H1 (cell line): ENCODE measurements around the gene SMIM32. TPM values are rescaled to one million over a fixed set of nuclear protein-coding genes. Genes with fewer than 3 reads are reported as not detected.

ENCODE experiments used
- CTCF ChIA-PET: fragments of 300-600 bp; sonication (Branson Sonifier 250); formaldehyde crosslinking; loops from one replicate; lab custom pipeline; 2021; ENCODE audit not compliant: partially characterized antibody; lab: Charles Lee
- POLR2A ChIA-PET: fragments of 300-600 bp; sonication (Branson Sonifier 250); formaldehyde crosslinking; loops from one replicate; lab custom pipeline; 2021; ENCODE audit warnings: inconsistent platforms; ENCODE audit not compliant: partially characterized antibody; lab: Charles Lee
- DNase-seq, 2 experiments: peaks; one replicate each; pipeline versions ENCODE4 v3.0.0 to v3.0.0-alpha.2; 2010 to 2022; ENCODE audit warnings: low spot score in 2 of 2, low read depth in 1 of 2, mixed read lengths in 1 of 2
- FAIRE-seq: peaks from 2 replicates; lab custom pipeline; 2011; peaks lifted over from hg19 to GRCh38; lab: Jason Lieb, UNC
- H2AFZ ChIP-seq: 2 replicates; pipeline ENCODE4 v1.8.1; 2012; ENCODE audit warnings: low read length, inconsistent platforms
- H2AK5ac ChIP-seq: 2 replicates; pipeline ENCODE4 v1.6.1; 2013; ENCODE audit warnings: low read depth, low read length
- H2BK120ac ChIP-seq: replicated peaks from 2 replicates; pipeline ENCODE3; 2013; ENCODE audit warnings: low read depth, low read length, inconsistent platforms
- H2BK12ac ChIP-seq: 2 replicates; pipeline ENCODE4 v1.6.1; 2013; ENCODE audit warnings: low read depth, low read length
- H2BK15ac ChIP-seq: 2 replicates; pipeline ENCODE4 v1.6.1; 2013; ENCODE audit warnings: low read length
- H2BK20ac ChIP-seq: 2 replicates; pipeline ENCODE4 v1.6.1; 2013; ENCODE audit warnings: low read length
- H2BK5ac ChIP-seq: 2 replicates; pipeline ENCODE4 v1.6.1; 2013; ENCODE audit warnings: low read depth, low read length
- H3K14ac ChIP-seq: 2 replicates; pipeline ENCODE4 v1.6.1; 2013; ENCODE audit warnings: inconsistent platforms; ENCODE audit not compliant: insufficient read length
- H3K18ac ChIP-seq: 2 replicates; pipeline ENCODE4 v1.6.1; 2013; ENCODE audit warnings: low read length; ENCODE audit errors: extremely low read depth
- H3K23ac ChIP-seq: 2 replicates; pipeline ENCODE4 v1.6.1; 2013; ENCODE audit warnings: inconsistent platforms; ENCODE audit not compliant: insufficient read length
- H3K23me2 ChIP-seq: 2 replicates; pipeline ENCODE4 v1.6.1; 2013; ENCODE audit warnings: low read depth, low read length
- H3K27ac ChIP-seq: 2 replicates; pipeline ENCODE4 v1.6.1; 2011; ENCODE audit warnings: low read depth, low read length, inconsistent platforms
- H3K27me3 ChIP-seq, 4 experiments: replicated peaks in 1 of 4; 1 replicate in 1 of 4; 2 replicates in 3 of 4; pipeline versions ENCODE4 v1.6.1 to v1.8.1; 2011 to 2013; ENCODE audit warnings: low read length in 3 of 4, mild to moderate bottlenecking in 3 of 4, inconsistent platforms in 2 of 4, mixed read lengths in 2 of 4, moderate library complexity in 1 of 4; ENCODE audit not compliant: control insufficient read depth in 3 of 4, insufficient read depth in 3 of 4; ENCODE audit errors: extremely low read depth in 1 of 4
- H3K36me3 ChIP-seq, 4 experiments: 2 replicates each; pipeline versions ENCODE4 v1.6.1 to v1.8.1; 2011 to 2013; ENCODE audit warnings: mild to moderate bottlenecking in 4 of 4, low read length in 3 of 4, moderate library complexity in 2 of 4, control low read depth in 1 of 4, inconsistent platforms in 1 of 4; ENCODE audit not compliant: insufficient read depth in 4 of 4, control insufficient read depth in 2 of 4
- H3K4ac ChIP-seq: replicated peaks from 2 replicates; pipeline ENCODE3; 2013; ENCODE audit warnings: low read length, low read depth, mixed read lengths, inconsistent platforms; ENCODE audit not compliant: insufficient read length
- H3K4me1 ChIP-seq, 4 experiments: replicated peaks in 1 of 4; 1 replicate in 1 of 4; 2 replicates in 3 of 4; pipeline versions ENCODE4 v1.6.1 to v1.8.1; 2011 to 2013; ENCODE audit warnings: low read length in 3 of 4, inconsistent platforms in 2 of 4, mixed read lengths in 1 of 4; ENCODE audit not compliant: insufficient read depth in 4 of 4, control insufficient read depth in 3 of 4
- H3K4me2 ChIP-seq, 2 experiments: 2 replicates each; pipeline versions ENCODE4 v1.6.1 to v1.8.1; 2011 to 2013; ENCODE audit warnings: low read depth in 2 of 2, low read length in 2 of 2, control low read depth in 1 of 2, inconsistent platforms in 1 of 2, mild to moderate bottlenecking in 1 of 2; ENCODE audit not compliant: insufficient read depth in 1 of 2
- H3K4me3 ChIP-seq, 4 experiments: fragments of 200-600, 300-600 bp in 1 of 4; sonication (generic), shearing (Covaris generic), sonication (Bioruptor Twin) in 1 of 4; 2 replicates each; pipeline versions ENCODE4 v1.5.1 to v1.8.1; 2011 to 2016; ENCODE audit warnings: low read length in 4 of 4, low read depth in 3 of 4, control low read depth in 2 of 4, inconsistent platforms in 2 of 4, mild to moderate bottlenecking in 2 of 4, mixed read lengths in 1 of 4, moderate library complexity in 1 of 4; ENCODE audit not compliant: insufficient read depth in 2 of 4; ENCODE audit errors: extremely low read depth in 1 of 4
- H3K56ac ChIP-seq: replicated peaks from 2 replicates; pipeline ENCODE3; 2013; ENCODE audit warnings: low read depth, mild to moderate bottlenecking, mixed read lengths, low read length, inconsistent platforms; ENCODE audit not compliant: insufficient read length
- H3K79me1 ChIP-seq: 2 replicates; pipeline ENCODE4 v1.6.1; 2013; ENCODE audit warnings: low read depth, low read length, control low read depth
- H3K79me2 ChIP-seq, 2 experiments: 2 replicates each; pipeline versions ENCODE4 v1.6.1 to v1.8.1; 2012 to 2013; ENCODE audit warnings: low read length in 2 of 2, mild to moderate bottlenecking in 2 of 2, inconsistent platforms in 1 of 2; ENCODE audit not compliant: insufficient read depth in 2 of 2, control insufficient read depth in 1 of 2
- H3K9ac ChIP-seq, 4 experiments: replicated peaks in 1 of 4; 1 replicate in 1 of 4; 2 replicates in 3 of 4; pipeline versions ENCODE4 v1.6.1 to v1.8.1; 2011 to 2013; ENCODE audit warnings: low read depth in 3 of 4, low read length in 3 of 4, control low read depth in 2 of 4, mild to moderate bottlenecking in 2 of 4, moderate library complexity in 2 of 4, inconsistent platforms in 1 of 4; ENCODE audit errors: extremely low read depth in 1 of 4
- H3K9me3 ChIP-seq, 2 experiments: 2 replicates each; pipeline versions ENCODE4 v1.6.1 to v1.8.1; 2012 to 2013; ENCODE audit warnings: mild to moderate bottlenecking in 2 of 2, moderate library complexity in 2 of 2, control low read depth in 1 of 2, inconsistent platforms in 1 of 2, low read depth in 1 of 2, low read length in 1 of 2, mixed read lengths in 1 of 2; ENCODE audit not compliant: insufficient read depth in 2 of 2
- H4K20me1 ChIP-seq, 2 experiments: replicated peaks in 1 of 2; 2 replicates each; pipeline versions ENCODE3 to v1.8.1; 2011 to 2013; ENCODE audit warnings: inconsistent platforms in 2 of 2, low read length in 2 of 2, mild to moderate bottlenecking in 1 of 2; ENCODE audit not compliant: insufficient read depth in 2 of 2, control insufficient read depth in 1 of 2
- H4K5ac ChIP-seq: 2 replicates; pipeline ENCODE4 v1.6.1; 2013; ENCODE audit warnings: low read length, low read depth, mixed read lengths, inconsistent platforms; ENCODE audit not compliant: insufficient read length
- H4K8ac ChIP-seq: 2 replicates; pipeline ENCODE4 v1.8.0; 2013; ENCODE audit warnings: mild to moderate bottlenecking, moderate library complexity, low read length, inconsistent platforms; ENCODE audit not compliant: insufficient read depth; ENCODE audit errors: extremely low read depth
- H4K91ac ChIP-seq: replicated peaks from 2 replicates; pipeline ENCODE3; 2013; ENCODE audit warnings: low read length, mixed read lengths, inconsistent platforms; ENCODE audit not compliant: insufficient read length
- CHD2 ChIP-seq: IDR thresholded peaks from 2 replicates; pipeline ENCODE4 v1.6.1; 2012; ENCODE audit warnings: low read length, improper control_type of control experiment
- NRF1 ChIP-seq: IDR thresholded peaks from 2 replicates; pipeline ENCODE4 v1.6.1; 2011; ENCODE audit warnings: mild to moderate bottlenecking, low read depth, low read length, improper control_type of control experiment
- POLR2A ChIP-seq, 2 experiments: IDR thresholded peaks; 1 replicate in 1 of 2; 2 replicates in 1 of 2; pipeline ENCODE4 v1.6.1; 2011; ENCODE audit warnings: low read depth in 2 of 2, low read length in 2 of 2, mild to moderate bottlenecking in 2 of 2; ENCODE audit errors: control extremely low read depth in 1 of 2
- SIN3A ChIP-seq, 2 experiments: IDR thresholded peaks in 1 of 2; conservative IDR thresholded peaks in 1 of 2; 2 replicates each; pipeline ENCODE4 v1.6.1; 2011 to 2012; ENCODE audit warnings: low read length in 2 of 2, improper control_type of control experiment in 1 of 2, low read depth in 1 of 2, mild to moderate bottlenecking in 1 of 2
- SP4 ChIP-seq: IDR thresholded peaks from 2 replicates; pipeline ENCODE4 v1.6.1; 2012; ENCODE audit warnings: low read length, inconsistent platforms
- WGBS, 2 experiments: shearing (Covaris generic) in 1 of 2; methylation state at CpG; one replicate each; pipeline versions ENCODE4 v1.1.6 to v1.1.7; 2013 to 2015; ENCODE audit warnings: low lambda C conversion rate in 2 of 2, mixed read lengths in 2 of 2, inconsistent platforms in 1 of 2, low coverage in 1 of 2, missing lambda C conversion rate in 1 of 2; ENCODE audit not compliant: insufficient replicate concordance in 2 of 2, insufficient coverage in 1 of 2, insufficient read length in 1 of 2; ENCODE audit errors: extremely low coverage in 1 of 2, missing lambda C conversion rate in 1 of 2; 5-methylcytosine and 5-hydroxymethylcytosine counted together
- polyA plus RNA-seq, 7 experiments: library from polyadenylated mRNA; depleted of rRNA in 3 of 7; stranded (reverse) in 5 of 7; unstranded in 2 of 7; fragments of >200 nt in 5 of 7; fragments of 200-250 nt in 2 of 7; gene quantifications; 1 replicate in 5 of 7; 2 replicates in 1 of 7; 4 replicates in 1 of 7; pipeline versions ENCODE4 v1.2.1 to v1.2.3, GENCODE V29; 2011 to 2013; ENCODE audit warnings: missing spikeins in 2 of 7, mixed read lengths in 2 of 7
- total RNA-seq: library from RNA; stranded (reverse); fragmentation: NEBNext Ultra II Directional; extraction: Animal tissue kit (Norgen Biotek cat#: 25700); gene quantifications from 2 replicates; pipeline ENCODE4 v1.2.1, GENCODE V29; 2021

SMIM32 gene
- total and polyA plus RNA-seq, 2 of the 8 experiments (the other 6 are each of a cell fraction or from before 2014, with no cell fraction given) = 0.09 to 0.22 TPM

DNA sequence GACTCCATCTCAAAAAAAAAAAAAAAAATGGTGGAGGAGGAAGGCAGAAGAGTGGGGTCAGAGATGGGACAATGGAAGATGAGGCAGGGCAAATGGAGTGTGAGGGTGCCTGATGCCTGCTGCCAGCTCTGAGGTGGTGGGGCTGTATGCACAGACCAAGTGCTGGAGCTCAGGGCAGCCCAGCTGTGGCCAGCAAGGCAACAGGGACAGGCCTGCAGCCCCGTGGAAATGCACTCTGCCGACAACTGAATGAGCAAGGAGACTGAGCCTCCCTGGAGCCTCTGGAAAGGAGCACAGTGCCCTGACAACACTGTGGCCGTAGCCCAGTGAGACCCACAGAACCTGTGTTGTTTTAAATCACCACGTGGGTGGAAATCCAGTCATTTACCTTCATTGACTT, 22.9 kb upstream of the SMIM32 start:
- H3K36me3 ChIP-seq = no peaks in the 10 kb centered on the region
- no peak overlapping the region for H3K56ac ChIP-seq
- WGBS, 2 experiments = 91% methylated on average over 4 of the region's 4 CpGs; no CpG with 5 or more reads in 1 of the 2 experiments
- H3K14ac ChIP-seq = no peak overlapping the region
- no peak overlapping the region for H3K18ac ChIP-seq
- no peaks in the 10 kb centered on the region for H3K23me2 ChIP-seq
- DNase-seq = no peak
- no peak overlapping the region for H3K4ac ChIP-seq
- no peak overlapping the region for H2BK120ac ChIP-seq
- no peak overlapping the region for H4K91ac ChIP-seq
- TF ChIP-seq SP4 (no peak), CHD2 (no peak), SIN3A (conservative IDR thresholded peaks at IDR 0.05 in 1 of 2, IDR thresholded peaks at IDR 0.05 in 1 of 2; ENCODE audit: low read depth in 1 of 2, low read length in 2 of 2) (no peak), NRF1 (no peak), POLR2A (IDR thresholded peaks at IDR 0.05; ENCODE audit: control extremely low read depth in 1 of 2, low read depth in 2 of 2, low read length in 2 of 2) (no peak)
- TF ChIP-seq, all 59 proteins: peak for 0
- Histone ChIP-seq H3K4me3 (no peak overlapping the region), H2AFZ (no peak overlapping the region), H3K9ac (no peak overlapping the region), H3K23ac (no peak overlapping the region), H2BK20ac (no peak overlapping the region), H3K4me1 (peaks cover 2 to 4% (median 3%) of the 10 kb centered on the region in 4 experiments; a peak in 3 of 7 replicates), H2AK5ac (no peak overlapping the region), H2BK5ac (no peak overlapping the region), H3K79me1 (no peaks in the 10 kb centered on the region), H3K79me2 (no peaks in the 10 kb centered on the region), H3K27me3 (peaks cover 0 to 4% (median 0%) of the 10 kb centered on the region in 4 experiments; a peak in 2 of 7 replicates), H4K8ac (no peak overlapping the region), H4K5ac (no peak overlapping the region), H3K9me3 (peaks cover 2 to 8% of the 10 kb centered on the region in 2 experiments), H3K27ac (no peak overlapping the region), H2BK12ac (no peak overlapping the region), H2BK15ac (no peak overlapping the region), H4K20me1 (peaks cover 0 to 1% of the 10 kb centered on the region in 2 experiments), H3K4me2 (no peak overlapping the region)
- ChIA-PET CTCF (interaction anchor here (0.6 kb wide), 1 partner anchor 407 kb away, joined by 3 read pairs; no protein-coding TSS in a partner anchor), POLR2A (interaction anchor here (0.7 kb wide), 2 partner anchors 22 to 531 kb away, joined by 3 read pairs; no protein-coding TSS in a partner anchor)
- no peak for FAIRE-seq
